HAP-1 (cell line): ENCODE results near the gene ZRSR2.
"Not testable (repeated sequence)": the region's sequence is repeated elsewhere in the genome, so short reads cannot be mapped to it uniquely, and the experiment has no call there.

Experiments
- DNase-seq, 2 experiments: peaks; one replicate each; pipeline ENCODE4 v3.0.0-alpha.2; 2016 to 2020; ENCODE audit warnings: low spot score in 2 of 2
- H3K27me3 ChIP-seq: fragments of 250-450 bp; sonication (Bioruptor Pico); 2 replicates; pipeline ENCODE4 v1.5.1; 2020; ENCODE audit warnings: low read depth, mild to moderate bottlenecking, moderate library complexity
- H3K36me3 ChIP-seq: fragments of 250-450 bp; sonication (Bioruptor Pico); replicated peaks from 2 replicates; pipeline ENCODE4 v1.5.1; 2020; ENCODE audit warnings: mild to moderate bottlenecking
- H3K4me1 ChIP-seq: fragments of 250-450 bp; sonication (Bioruptor Pico); 2 replicates; pipeline ENCODE4 v1.5.1; 2020; ENCODE audit warnings: mild to moderate bottlenecking
- H3K4me3 ChIP-seq: fragments of 250-450 bp; sonication (Bioruptor Pico); 2 replicates; pipeline ENCODE4 v1.5.1; 2020; ENCODE audit warnings: mild to moderate bottlenecking, moderate library complexity
- H3K9me3 ChIP-seq: fragments of 250-450 bp; sonication (Bioruptor Pico); 2 replicates; pipeline ENCODE4 v1.5.1; 2020; ENCODE audit warnings: mild to moderate bottlenecking, moderate library complexity
- in situ Hi-C: fragments of 300-500 bp; cut with MboI; formaldehyde crosslinking; loops from 3 replicates; pipeline ENCODE4 v1.14.3; 2020; ENCODE audit warnings: low sequenced_read_pairs, inconsistent platforms, mixed read lengths

The ZRSR2 gene, protein sequence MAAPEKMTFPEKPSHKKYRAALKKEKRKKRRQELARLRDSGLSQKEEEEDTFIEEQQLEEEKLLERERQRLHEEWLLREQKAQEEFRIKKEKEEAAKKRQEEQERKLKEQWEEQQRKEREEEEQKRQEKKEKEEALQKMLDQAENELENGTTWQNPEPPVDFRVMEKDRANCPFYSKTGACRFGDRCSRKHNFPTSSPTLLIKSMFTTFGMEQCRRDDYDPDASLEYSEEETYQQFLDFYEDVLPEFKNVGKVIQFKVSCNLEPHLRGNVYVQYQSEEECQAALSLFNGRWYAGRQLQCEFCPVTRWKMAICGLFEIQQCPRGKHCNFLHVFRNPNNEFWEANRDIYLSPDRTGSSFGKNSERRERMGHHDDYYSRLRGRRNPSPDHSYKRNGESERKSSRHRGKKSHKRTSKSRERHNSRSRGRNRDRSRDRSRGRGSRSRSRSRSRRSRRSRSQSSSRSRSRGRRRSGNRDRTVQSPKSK

GRCh38 chrX:15789979-15790768, at the start of gene ZRSR2:
ZRSR2 (plus strand) TSS chrX:15790484; CDS start chrX:15790496, 12 bp downstream.
- Histone ChIP-seq H3K27me3 (no peaks in the 10 kb centered on the region), H3K4me1 (peaks cover 21% of the 10 kb centered on the region), H3K9me3 (no peaks in the 10 kb centered on the region), H3K36me3 (peaks cover 11% of the 10 kb centered on the region), H3K4me3 (peak within 1 kb of the TSS; percentile 82)
- DNase-seq, result peak; percentile 82 to 93
- in situ Hi-C loops, result no loop called here

GRCh38 chrX:15744181-15744867, 46.0 kb upstream of the ZRSR2 start:
- in situ Hi-C loops, result no loop called here
- Histone ChIP-seq H3K4me1 (peaks cover 43% of the 10 kb centered on the region), H3K27me3 (no peaks in the 10 kb centered on the region), H3K36me3 (no peaks in the 10 kb centered on the region), H3K4me3 (no peak overlapping the region), H3K9me3 (no peaks in the 10 kb centered on the region)
- no peak for DNase-seq

DNA sequence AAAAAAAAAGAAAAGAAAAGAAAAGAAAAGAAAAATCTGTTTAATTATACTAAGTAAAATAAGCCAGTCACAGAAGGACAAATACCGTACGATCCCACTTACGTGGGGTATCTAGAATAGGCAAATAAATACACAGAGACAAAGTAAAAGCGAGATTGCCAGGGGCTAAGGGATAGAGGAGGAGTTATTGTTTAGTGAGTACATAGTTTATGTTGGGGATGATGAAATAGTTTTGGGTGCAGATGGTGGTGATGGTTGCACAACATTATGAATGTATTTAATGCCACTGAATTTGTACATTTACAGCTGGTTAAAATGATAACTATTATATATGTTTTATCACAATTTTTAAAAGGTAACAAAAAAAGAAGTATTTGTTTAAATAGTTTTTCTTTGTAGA, 45.1 kb upstream of the ZRSR2 start:
- Histone ChIP-seq H3K4me1 (peaks cover 47% of the 10 kb centered on the region), H3K9me3 (no peaks in the 10 kb centered on the region), H3K4me3 (no peak overlapping the region), H3K27me3 (no peaks in the 10 kb centered on the region), H3K36me3 (no peaks in the 10 kb centered on the region)
- peak in 1 of 2 experiments; percentile 75 for DNase-seq
- in situ Hi-C loops, result no loop called here

GRCh38 chrX:15746651-15747050, 43.6 kb upstream of the ZRSR2 start:
- H3K4me3 ChIP-seq, H3K36me3 ChIP-seq, H3K9me3 ChIP-seq, DNase-seq, in situ Hi-C loops, H3K27me3 ChIP-seq: not testable (repeated sequence)
- H3K4me1 ChIP-seq, result peaks cover 56% of the 10 kb centered on the region

DNA sequence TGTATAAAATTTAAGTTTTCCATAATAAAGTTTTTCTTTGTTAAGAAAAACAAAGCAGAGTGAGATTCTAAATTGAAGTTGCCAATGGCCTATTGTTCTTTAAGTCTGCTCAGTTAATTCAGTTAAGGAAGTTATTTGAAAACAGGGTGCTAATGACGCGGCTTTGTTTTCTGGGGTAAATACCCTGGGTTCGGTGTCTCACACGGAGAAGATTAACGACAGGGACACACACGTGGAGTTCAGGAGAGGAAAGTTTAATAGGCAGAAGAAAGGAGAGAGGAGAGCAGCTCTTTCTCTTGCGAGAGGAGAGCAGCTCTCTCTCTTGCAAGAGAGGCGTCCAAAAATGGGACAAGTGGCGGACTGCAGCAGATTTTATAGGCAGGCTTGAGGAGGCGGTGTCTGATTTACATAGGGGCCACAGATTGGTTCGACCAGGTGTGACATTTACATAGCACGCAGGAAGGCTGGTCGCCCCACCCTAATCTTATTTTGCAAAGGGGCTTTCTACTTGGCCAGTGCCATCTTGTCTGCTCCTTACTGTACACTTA, 42.6 kb upstream of the ZRSR2 start:
- peak; percentile 44 to 83 for DNase-seq

GRCh38 chrX:15748841-15749240, 41.4 kb upstream of the ZRSR2 start:
- in situ Hi-C loops, result no loop called here
- H3K27me3 ChIP-seq, result no peaks in the 10 kb centered on the region
- DNase-seq, result no peak

More for the DNA sequence above, 42.6 kb upstream of the ZRSR2 start:
- no peaks in the 10 kb centered on the region for H3K9me3 ChIP-seq
- H3K27me3 ChIP-seq, result no peaks in the 10 kb centered on the region
- no peaks in the 10 kb centered on the region for H3K36me3 ChIP-seq
- no peak overlapping the region for H3K4me3 ChIP-seq
- H3K4me1 ChIP-seq, result peaks cover 65% of the 10 kb centered on the region
- in situ Hi-C loops, result no loop called here

GRCh38 chrX:15749642-15750610, 40.4 kb upstream of the ZRSR2 start:
- no peak for DNase-seq
- Histone ChIP-seq H3K27me3 (no peaks in the 10 kb centered on the region), H3K36me3 (no peaks in the 10 kb centered on the region), H3K4me1 (peaks cover 75% of the 10 kb centered on the region), H3K4me3 (no peak overlapping the region), H3K9me3 (no peaks in the 10 kb centered on the region)
- in situ Hi-C loops, result no loop called here

More at GRCh38 chrX:15748841-15749240, 41.4 kb upstream of the ZRSR2 start:
- no peaks in the 10 kb centered on the region for H3K9me3 ChIP-seq
- H3K4me1 ChIP-seq, result peaks cover 74% of the 10 kb centered on the region
- no peaks in the 10 kb centered on the region for H3K36me3 ChIP-seq
- H3K4me3 ChIP-seq, result no peak overlapping the region

DNA sequence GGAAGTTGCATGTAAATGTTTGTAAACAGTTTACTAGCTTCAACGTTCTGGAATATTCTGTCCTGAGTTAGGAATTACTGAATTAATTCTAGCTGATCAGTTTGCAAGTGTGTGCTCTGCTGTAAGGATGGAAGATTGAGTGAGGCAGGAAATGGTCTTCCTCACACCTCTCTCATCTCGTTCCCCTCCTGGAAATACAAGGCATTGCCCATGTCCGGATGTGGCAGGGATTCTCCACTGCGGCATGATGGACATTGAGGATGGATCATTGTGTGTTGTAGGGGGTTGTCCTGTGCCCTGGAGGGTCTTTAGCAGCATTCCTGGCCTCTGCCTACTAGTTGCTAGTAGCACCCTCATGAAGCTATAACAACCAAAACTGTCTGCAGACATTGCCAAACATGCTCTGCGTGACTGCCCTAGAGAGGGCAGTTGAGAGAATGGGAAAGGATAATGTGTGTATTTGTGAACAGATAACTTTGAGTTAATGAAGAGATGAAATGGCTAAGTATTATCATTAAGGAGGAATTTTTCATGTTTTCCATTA, 39.6 kb upstream of the ZRSR2 start:
- DNase-seq, result peak in 1 of 2 experiments; percentile 73
- in situ Hi-C loops, result no loop called here
- Histone ChIP-seq H3K4me1 (peaks cover 68% of the 10 kb centered on the region), H3K9me3 (no peaks in the 10 kb centered on the region), H3K36me3 (no peaks in the 10 kb centered on the region; the same call in 1 of the 2 replicates), H3K4me3 (no peak overlapping the region), H3K27me3 (no peaks in the 10 kb centered on the region)

GRCh38 chrX:15751155-15751819, 39.0 kb upstream of the ZRSR2 start:
- Histone ChIP-seq H3K4me1 (peaks cover 68% of the 10 kb centered on the region), H3K4me3 (no peak overlapping the region), H3K27me3 (no peaks in the 10 kb centered on the region), H3K9me3 (no peaks in the 10 kb centered on the region), H3K36me3 (no peaks in the 10 kb centered on the region; the same call in 1 of the 2 replicates)
- DNase-seq, result peak in 1 of 2 experiments; percentile 95
- in situ Hi-C loops, result no loop called here

DNA sequence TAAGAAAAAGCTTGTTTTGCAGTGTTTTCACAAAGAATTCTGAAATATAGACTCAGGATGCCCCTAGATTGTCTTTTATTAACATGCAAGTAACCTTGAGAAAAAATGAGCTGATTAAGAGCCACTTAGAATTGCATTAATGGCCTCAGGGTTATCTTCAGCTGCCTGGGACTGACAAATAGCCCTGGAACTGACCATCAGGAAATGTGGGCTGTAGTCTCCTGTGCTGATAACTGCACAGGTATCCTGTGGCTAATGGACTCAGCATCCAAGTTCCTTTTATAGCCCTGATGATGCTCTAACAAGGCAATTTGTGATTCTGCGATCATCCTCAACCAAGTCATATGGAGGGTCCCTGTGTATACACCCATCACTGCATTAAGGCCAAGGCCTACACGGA, 35.2 kb upstream of the ZRSR2 start:
- Histone ChIP-seq H3K4me1 (peaks cover 37% of the 10 kb centered on the region), H3K9me3 (no peaks in the 10 kb centered on the region), H3K4me3 (no peak overlapping the region), H3K36me3 (no peaks in the 10 kb centered on the region; the same call in 1 of the 2 replicates), H3K27me3 (no peaks in the 10 kb centered on the region)
- DNase-seq, result no peak
- in situ Hi-C loops, result no loop called here

GRCh38 chrX:15758140-15758539, 32.1 kb upstream of the ZRSR2 start:
- no peaks in the 10 kb centered on the region for H3K9me3 ChIP-seq

GRCh38 chrX:15759886-15760285, 30.4 kb upstream of the ZRSR2 start:
- H3K4me1 ChIP-seq, H3K36me3 ChIP-seq, H3K27me3 ChIP-seq, in situ Hi-C loops, H3K9me3 ChIP-seq, H3K4me3 ChIP-seq, DNase-seq: not testable (repeated sequence)

More at GRCh38 chrX:15758140-15758539, 32.1 kb upstream of the ZRSR2 start:
- H3K4me3 ChIP-seq, result no peak overlapping the region
- peaks cover 8% of the 10 kb centered on the region for H3K4me1 ChIP-seq
- in situ Hi-C loops, result no loop called here
- H3K27me3 ChIP-seq, result no peaks in the 10 kb centered on the region
- no peak for DNase-seq
- no peaks in the 10 kb centered on the region; the same call in 1 of the 2 replicates for H3K36me3 ChIP-seq
